GM23338 (cell line): ENCODE data around the gene H2AZ2. TPM values are rescaled to one million over a fixed set of nuclear protein-coding genes. Genes with fewer than 3 reads are reported as not detected.

ENCODE experiments used
- ATAC-seq: fragments of 200-7000 bp; cut with Tn5 transposase; 3 replicates; pipeline ENCODE4 v1.9.1; 2020
- DNase-seq: peaks from one replicate; pipeline ENCODE4 v3.0.0-alpha.2; 2015; ENCODE audit warnings: low spot score
- H2AFZ ChIP-seq: fragments of 200-600 bp; sonication (generic); 2 replicates; pipeline ENCODE4 v1.8.0; 2016; ENCODE audit warnings: antibody characterized with exemption, mild to moderate bottlenecking, moderate library complexity
- H3F3A ChIP-seq: fragments of 200-600 bp; sonication (generic); replicated peaks from 2 replicates; pipeline ENCODE4 v1.8.0; 2017; ENCODE audit warnings: antibody characterized with exemption, mixed run types, low read depth
- H3K27ac ChIP-seq: fragments of 200-600 bp; sonication (generic); 2 replicates; pipeline ENCODE4 v1.6.1; 2016; ENCODE audit warnings: low read depth
- H3K27me3 ChIP-seq: fragments of 200-600 bp; sonication (generic); 2 replicates; pipeline ENCODE4 v1.8.0; 2016; ENCODE audit warnings: mild to moderate bottlenecking, mixed run types, moderate library complexity; ENCODE audit not compliant: insufficient read depth
- H3K36me3 ChIP-seq: fragments of 200-600 bp; sonication (generic); 2 replicates; pipeline ENCODE4 v1.8.0; 2016; ENCODE audit warnings: mild to moderate bottlenecking; ENCODE audit not compliant: insufficient read depth
- H3K4me1 ChIP-seq: fragments of 200-600 bp; sonication (generic); 2 replicates; pipeline ENCODE4 v1.8.0; 2016; ENCODE audit warnings: mild to moderate bottlenecking, moderate library complexity; ENCODE audit not compliant: insufficient read depth
- H3K4me2 ChIP-seq: fragments of 200-600 bp; sonication (generic); 2 replicates; pipeline ENCODE4 v1.7.1; 2017; ENCODE audit warnings: mixed run types
- H3K4me3 ChIP-seq: fragments of 200-600 bp; sonication (generic); 2 replicates; pipeline ENCODE4 v1.6.1; 2016; ENCODE audit warnings: mixed run types
- H3K79me2 ChIP-seq: fragments of 200-600 bp; sonication (generic); replicated peaks from 2 replicates; pipeline ENCODE4 v1.8.0; 2017; ENCODE audit warnings: mild to moderate bottlenecking; ENCODE audit not compliant: insufficient read depth
- H3K9me2 ChIP-seq: fragments of 200-600 bp; sonication (generic); 2 replicates; pipeline ENCODE4 v1.8.0; 2017; ENCODE audit not compliant: insufficient read depth
- H4K20me1 ChIP-seq: fragments of 200-600 bp; sonication (generic); replicated peaks from 2 replicates; pipeline ENCODE4 v1.8.0; 2017; ENCODE audit warnings: mild to moderate bottlenecking; ENCODE audit not compliant: insufficient read depth
- H3K27ac Mint-ChIP-seq: 2 replicates; pipeline ENCODE4 v1.8.0; 2020; ENCODE audit warnings: inconsistent platforms, mild to moderate bottlenecking, moderate library complexity, mixed read lengths
- H3K27me3 Mint-ChIP-seq: 3 replicates; pipeline ENCODE4 v1.8.0; 2022; ENCODE audit warnings: low read depth, mild to moderate bottlenecking, moderate library complexity, mixed read lengths, inconsistent platforms; ENCODE audit not compliant: insufficient read depth, poor library complexity
- H3K36me3 Mint-ChIP-seq: 3 replicates; pipeline ENCODE4 v1.8.0; 2021; ENCODE audit warnings: low read depth, mild to moderate bottlenecking, inconsistent platforms, moderate library complexity, mixed read lengths
- H3K4me1 Mint-ChIP-seq: 3 replicates; pipeline ENCODE4 v1.8.0; 2020; ENCODE audit warnings: mild to moderate bottlenecking, inconsistent platforms, mixed read lengths
- H3K4me3 Mint-ChIP-seq: 3 replicates; pipeline ENCODE4 v1.8.0; 2021; ENCODE audit warnings: moderate library complexity, mild to moderate bottlenecking, inconsistent platforms, mixed read lengths
- H3K9me3 Mint-ChIP-seq: 3 replicates; pipeline ENCODE4 v1.8.0; 2020; ENCODE audit warnings: moderate library complexity, mild to moderate bottlenecking, inconsistent platforms, mixed read lengths
- CREB1 ChIP-seq: fragments of 250-450 bp; sonication (Bioruptor Pico); IDR thresholded peaks from 2 replicates; pipeline ENCODE4 v1.5.0; 2020; ENCODE audit warnings: low read depth, mild to moderate bottlenecking, moderate library complexity
- JUNB ChIP-seq: IDR thresholded peaks from one replicate; pipeline ENCODE4 v1.6.1; 2016; ENCODE audit warnings: antibody characterized with exemption; ENCODE audit not compliant: unreplicated experiment
- STAT1 ChIP-seq: IDR thresholded peaks from one replicate; pipeline ENCODE4 v1.6.1; 2016; ENCODE audit warnings: antibody characterized with exemption; ENCODE audit not compliant: unreplicated experiment
- ZNF114 ChIP-seq: fragments of 250-450 bp; sonication (Bioruptor Pico); IDR thresholded peaks from 2 replicates; pipeline ENCODE4 v1.5.0; 2020; ENCODE audit warnings: mild to moderate bottlenecking, moderate library complexity
- ZNF331 ChIP-seq: fragments of 250-450 bp; sonication (Bioruptor Pico); IDR thresholded peaks from 2 replicates; pipeline ENCODE4 v1.5.0; 2020; ENCODE audit warnings: low read depth, mild to moderate bottlenecking, moderate library complexity
- polyA plus RNA-seq: library from polyadenylated mRNA; unstranded; fragments of >200 nt; fragmentation: Nextera tagmentation; extraction: Ambion mirVana; gene quantifications from 2 replicates; pipeline ENCODE4 v1.2.1, GENCODE V29; 2016
- total RNA-seq: library from RNA; depleted of rRNA; stranded (reverse); fragments of >200 nt; shearing (Covaris generic); gene quantifications from 2 replicates; pipeline ENCODE4 v1.2.3, GENCODE V29; 2014
- TF ChIP-seq, protein P1 (sequence below), 2 experiments: fragments of 200-600 bp in 1 of 2; sonication (generic) in 1 of 2; conservative IDR thresholded peaks; 2 replicates each; pipeline versions ENCODE4 v1.5.1 to v1.6.1; 2016 to 2017; ENCODE audit warnings: antibody characterized with exemption in 2 of 2, low read depth in 2 of 2, mild to moderate bottlenecking in 2 of 2, moderate library complexity in 1 of 2
- TF ChIP-seq, protein P2 (sequence below): fragments of 250-450 bp; sonication (Bioruptor Pico); IDR thresholded peaks from 2 replicates; pipeline ENCODE4 v1.5.0; 2020; ENCODE audit warnings: mild to moderate bottlenecking, moderate library complexity

The H2AZ2 gene
- total and polyA plus RNA-seq, 2 experiments from 2014 or later = 215 to 390 TPM

DNA sequence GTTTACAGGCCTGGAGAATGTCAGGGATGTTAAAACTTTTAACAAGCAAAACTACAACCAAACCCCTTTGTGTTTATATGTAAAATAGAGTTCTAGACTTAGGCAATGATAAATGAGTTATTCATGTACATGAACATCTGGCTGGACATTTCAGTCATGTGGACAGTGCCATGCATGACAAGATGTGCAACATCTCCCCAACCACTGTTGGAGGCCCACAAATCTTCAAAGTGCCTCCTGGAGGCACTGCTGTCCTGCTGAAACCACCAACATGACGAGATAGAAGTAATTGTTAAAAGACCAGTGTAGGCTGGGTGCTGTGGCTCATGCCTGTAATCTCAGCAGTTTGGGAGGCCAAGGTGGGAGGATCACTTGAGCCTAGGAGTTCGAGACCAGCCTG is 33.0 kb downstream of the H2AZ2 start:
- H3K36me3 Mint-ChIP-seq = no peaks in the 10 kb centered on the region
- H3K9me2 ChIP-seq = no peaks in the 10 kb centered on the region
- H3K27ac ChIP-seq = no peak overlapping the region
- H2AFZ ChIP-seq = no peak overlapping the region
- H3K4me2 ChIP-seq = no peak overlapping the region
- no peak for ATAC-seq
- no peaks in the 10 kb centered on the region for H3K27me3 ChIP-seq
- no peaks in the 10 kb centered on the region for H4K20me1 ChIP-seq
- TF ChIP-seq, protein P1, sequence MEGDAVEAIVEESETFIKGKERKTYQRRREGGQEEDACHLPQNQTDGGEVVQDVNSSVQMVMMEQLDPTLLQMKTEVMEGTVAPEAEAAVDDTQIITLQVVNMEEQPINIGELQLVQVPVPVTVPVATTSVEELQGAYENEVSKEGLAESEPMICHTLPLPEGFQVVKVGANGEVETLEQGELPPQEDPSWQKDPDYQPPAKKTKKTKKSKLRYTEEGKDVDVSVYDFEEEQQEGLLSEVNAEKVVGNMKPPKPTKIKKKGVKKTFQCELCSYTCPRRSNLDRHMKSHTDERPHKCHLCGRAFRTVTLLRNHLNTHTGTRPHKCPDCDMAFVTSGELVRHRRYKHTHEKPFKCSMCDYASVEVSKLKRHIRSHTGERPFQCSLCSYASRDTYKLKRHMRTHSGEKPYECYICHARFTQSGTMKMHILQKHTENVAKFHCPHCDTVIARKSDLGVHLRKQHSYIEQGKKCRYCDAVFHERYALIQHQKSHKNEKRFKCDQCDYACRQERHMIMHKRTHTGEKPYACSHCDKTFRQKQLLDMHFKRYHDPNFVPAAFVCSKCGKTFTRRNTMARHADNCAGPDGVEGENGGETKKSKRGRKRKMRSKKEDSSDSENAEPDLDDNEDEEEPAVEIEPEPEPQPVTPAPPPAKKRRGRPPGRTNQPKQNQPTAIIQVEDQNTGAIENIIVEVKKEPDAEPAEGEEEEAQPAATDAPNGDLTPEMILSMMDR (conservative IDR thresholded peaks at IDR 0.05; ENCODE audit: low read depth in 2 of 2) = peak; percentile 16 to 41; a peak in 3 of 4 replicates
- no peak for TF ChIP-seq ZNF331
- TF ChIP-seq STAT1 = no peak
- TF ChIP-seq, protein P2, sequence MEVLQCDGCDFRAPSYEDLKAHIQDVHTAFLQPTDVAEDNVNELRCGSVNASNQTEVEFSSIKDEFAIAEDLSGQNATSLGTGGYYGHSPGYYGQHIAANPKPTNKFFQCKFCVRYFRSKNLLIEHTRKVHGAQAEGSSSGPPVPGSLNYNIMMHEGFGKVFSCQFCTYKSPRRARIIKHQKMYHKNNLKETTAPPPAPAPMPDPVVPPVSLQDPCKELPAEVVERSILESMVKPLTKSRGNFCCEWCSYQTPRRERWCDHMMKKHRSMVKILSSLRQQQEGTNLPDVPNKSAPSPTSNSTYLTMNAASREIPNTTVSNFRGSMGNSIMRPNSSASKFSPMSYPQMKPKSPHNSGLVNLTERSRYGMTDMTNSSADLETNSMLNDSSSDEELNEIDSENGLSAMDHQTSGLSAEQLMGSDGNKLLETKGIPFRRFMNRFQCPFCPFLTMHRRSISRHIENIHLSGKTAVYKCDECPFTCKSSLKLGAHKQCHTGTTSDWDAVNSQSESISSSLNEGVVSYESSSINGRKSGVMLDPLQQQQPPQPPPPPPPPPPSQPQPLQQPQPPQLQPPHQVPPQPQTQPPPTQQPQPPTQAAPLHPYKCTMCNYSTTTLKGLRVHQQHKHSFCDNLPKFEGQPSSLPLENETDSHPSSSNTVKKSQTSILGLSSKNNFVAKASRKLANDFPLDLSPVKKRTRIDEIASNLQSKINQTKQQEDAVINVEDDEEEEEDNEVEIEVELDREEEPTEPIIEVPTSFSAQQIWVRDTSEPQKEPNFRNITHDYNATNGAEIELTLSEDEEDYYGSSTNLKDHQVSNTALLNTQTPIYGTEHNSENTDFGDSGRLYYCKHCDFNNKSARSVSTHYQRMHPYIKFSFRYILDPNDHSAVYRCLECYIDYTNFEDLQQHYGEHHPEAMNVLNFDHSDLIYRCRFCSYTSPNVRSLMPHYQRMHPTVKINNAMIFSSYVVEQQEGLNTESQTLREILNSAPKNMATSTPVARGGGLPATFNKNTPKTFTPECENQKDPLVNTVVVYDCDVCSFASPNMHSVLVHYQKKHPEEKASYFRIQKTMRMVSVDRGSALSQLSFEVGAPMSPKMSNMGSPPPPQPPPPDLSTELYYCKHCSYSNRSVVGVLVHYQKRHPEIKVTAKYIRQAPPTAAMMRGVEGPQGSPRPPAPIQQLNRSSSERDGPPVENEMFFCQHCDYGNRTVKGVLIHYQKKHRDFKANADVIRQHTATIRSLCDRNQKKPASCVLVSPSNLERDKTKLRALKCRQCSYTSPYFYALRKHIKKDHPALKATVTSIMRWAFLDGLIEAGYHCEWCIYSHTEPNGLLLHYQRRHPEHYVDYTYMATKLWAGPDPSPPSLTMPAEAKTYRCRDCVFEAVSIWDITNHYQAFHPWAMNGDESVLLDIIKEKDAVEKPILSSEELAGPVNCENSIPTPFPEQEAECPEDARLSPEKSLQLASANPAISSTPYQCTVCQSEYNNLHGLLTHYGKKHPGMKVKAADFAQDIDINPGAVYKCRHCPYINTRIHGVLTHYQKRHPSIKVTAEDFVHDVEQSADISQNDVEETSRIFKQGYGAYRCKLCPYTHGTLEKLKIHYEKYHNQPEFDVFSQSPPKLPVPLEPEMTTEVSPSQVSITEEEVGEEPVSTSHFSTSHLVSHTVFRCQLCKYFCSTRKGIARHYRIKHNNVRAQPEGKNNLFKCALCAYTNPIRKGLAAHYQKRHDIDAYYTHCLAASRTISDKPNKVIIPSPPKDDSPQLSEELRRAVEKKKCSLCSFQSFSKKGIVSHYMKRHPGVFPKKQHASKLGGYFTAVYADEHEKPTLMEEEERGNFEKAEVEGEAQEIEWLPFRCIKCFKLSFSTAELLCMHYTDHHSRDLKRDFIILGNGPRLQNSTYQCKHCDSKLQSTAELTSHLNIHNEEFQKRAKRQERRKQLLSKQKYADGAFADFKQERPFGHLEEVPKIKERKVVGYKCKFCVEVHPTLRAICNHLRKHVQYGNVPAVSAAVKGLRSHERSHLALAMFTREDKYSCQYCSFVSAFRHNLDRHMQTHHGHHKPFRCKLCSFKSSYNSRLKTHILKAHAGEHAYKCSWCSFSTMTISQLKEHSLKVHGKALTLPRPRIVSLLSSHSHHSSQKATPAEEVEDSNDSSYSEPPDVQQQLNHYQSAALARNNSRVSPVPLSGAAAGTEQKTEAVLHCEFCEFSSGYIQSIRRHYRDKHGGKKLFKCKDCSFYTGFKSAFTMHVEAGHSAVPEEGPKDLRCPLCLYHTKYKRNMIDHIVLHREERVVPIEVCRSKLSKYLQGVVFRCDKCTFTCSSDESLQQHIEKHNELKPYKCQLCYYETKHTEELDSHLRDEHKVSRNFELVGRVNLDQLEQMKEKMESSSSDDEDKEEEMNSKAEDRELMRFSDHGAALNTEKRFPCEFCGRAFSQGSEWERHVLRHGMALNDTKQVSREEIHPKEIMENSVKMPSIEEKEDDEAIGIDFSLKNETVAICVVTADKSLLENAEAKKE (CRISPR knock-in tag) = no peak
- no peak for TF ChIP-seq JUNB
- TF ChIP-seq CREB1 (CRISPR knock-in tag) = no peak
- no peak for TF ChIP-seq ZNF114
- H3K36me3 ChIP-seq = no peaks in the 10 kb centered on the region
- no peak overlapping the region for H3K4me3 ChIP-seq
- H3K4me3 Mint-ChIP-seq = no peak overlapping the region
- no peaks in the 10 kb centered on the region for H3K4me1 Mint-ChIP-seq
- no peaks in the 10 kb centered on the region for H3F3A ChIP-seq
- H3K9me3 Mint-ChIP-seq = no peaks in the 10 kb centered on the region
- no peaks in the 10 kb centered on the region for H3K4me1 ChIP-seq
- H3K27ac Mint-ChIP-seq = no peak overlapping the region
- no peaks in the 10 kb centered on the region for H3K79me2 ChIP-seq
- H3K27me3 Mint-ChIP-seq = no peaks in the 10 kb centered on the region
- DNase-seq = no peak
